Activated CD8-positive, alpha-beta T cell treated with anti-CD3 and anti-CD28 coated beads for 36 hours (primary cell): ENCODE results near the gene SYT14. TPM values are rescaled to one million over a fixed set of nuclear protein-coding genes. Genes with fewer than 3 reads are reported as not detected.

Experiments
- ATAC-seq: fragments of 200-7000 bp; cut with Tn5 transposase; one replicate; pipeline ENCODE4 v1.10.0; 2021; ENCODE audit warnings: mild to moderate bottlenecking, moderate library complexity
- CTCF ChIA-PET: fragments of 350-600 bp; sonication (Branson Sonifier 250); formaldehyde crosslinking; loops from one replicate; lab custom pipeline; 2021; ENCODE audit warnings: antibody characterized with exemption; lab: Charles Lee
- POLR2A ChIA-PET: fragments of 350-600 bp; sonication (Branson Sonifier 250); formaldehyde crosslinking; loops from one replicate; lab custom pipeline; 2021; ENCODE audit warnings: antibody characterized with exemption; lab: Charles Lee
- DNase-seq: peaks from one replicate; pipeline ENCODE4 v3.0.0-alpha.2; 2020
- H3K27ac Mint-ChIP-seq: one replicate; pipeline ENCODE4 v1.8.0; 2021; ENCODE audit warnings: mild to moderate bottlenecking, mixed read lengths
- H3K27me3 Mint-ChIP-seq: one replicate; pipeline ENCODE4 v1.8.0; 2021; ENCODE audit warnings: mixed read lengths
- H3K36me3 Mint-ChIP-seq: one replicate; pipeline ENCODE4 v1.8.0; 2021; ENCODE audit warnings: low read depth, mixed read lengths
- H3K4me1 Mint-ChIP-seq: one replicate; pipeline ENCODE4 v1.8.0; 2021; ENCODE audit warnings: low read depth, mixed read lengths
- H3K4me3 Mint-ChIP-seq: one replicate; pipeline ENCODE4 v1.8.0; 2021; ENCODE audit warnings: mild to moderate bottlenecking, moderate library complexity, mixed read lengths
- H3K9me3 Mint-ChIP-seq: one replicate; pipeline ENCODE4 v1.8.0; 2021; ENCODE audit warnings: mixed read lengths
- CTCF ChIP-seq: fragments of 200-600 bp; IDR thresholded peaks from one replicate; pipeline ENCODE4 v1.8.0; 2022; ENCODE audit warnings: antibody characterized with exemption, mild to moderate bottlenecking
- intact Hi-C: fragments of 100-400 bp; cut with micrococcal nuclease; formaldehyde crosslinking; loops from one replicate; pipeline ENCODE4 v1.10.0; 2022
- total RNA-seq, 2 experiments: library from RNA; stranded (reverse); gene quantifications; one replicate each; pipeline ENCODE4 v1.2.3, GENCODE V29; 2021

The SYT14 gene
- total RNA-seq, 2 experiments from 2014 or later = not detected

- no peak for ATAC-seq
- no peaks in the 10 kb centered on the region for H3K4me1 Mint-ChIP-seq
- intact Hi-C loops = no loop called here
- TF ChIP-seq CTCF = no peak
- no peak overlapping the region for H3K4me3 Mint-ChIP-seq
- no peaks in the 10 kb centered on the region for H3K36me3 Mint-ChIP-seq
- no peak for DNase-seq
- CTCF ChIA-PET = no interaction called here
- POLR2A ChIA-PET = no interaction called here
- peaks cover 7% of the 10 kb centered on the region for H3K9me3 Mint-ChIP-seq
- H3K27me3 Mint-ChIP-seq = peaks cover 3% of the 10 kb centered on the region
- no peak overlapping the region for H3K27ac Mint-ChIP-seq
These were observed 17.2 kb upstream of the SYT14 start for GRCh38 chr1:209920844-209921243.

- ATAC-seq = no peak
- Mint-ChIP-seq H3K4me3 (no peak overlapping the region), H3K27me3 (peaks cover 6% of the 10 kb centered on the region), H3K36me3 (no peaks in the 10 kb centered on the region), H3K4me1 (no peaks in the 10 kb centered on the region), H3K27ac (no peak overlapping the region), H3K9me3 (peaks cover 7% of the 10 kb centered on the region)
- intact Hi-C loops = no loop called here
- POLR2A ChIA-PET = no interaction called here
- no peak for TF ChIP-seq CTCF
- CTCF ChIA-PET = no interaction called here
- no peak for DNase-seq
These were observed 13.6 kb upstream of the SYT14 start for GRCh38 chr1:209924390-209924789.

- no peaks in the 10 kb centered on the region for H3K4me1 Mint-ChIP-seq
- DNase-seq (no peak), ATAC-seq (no peak)
- H3K36me3 Mint-ChIP-seq = no peaks in the 10 kb centered on the region
- intact Hi-C loops = no loop called here
- H3K27me3 Mint-ChIP-seq = peaks cover 7% of the 10 kb centered on the region
- no peak overlapping the region for H3K27ac Mint-ChIP-seq
- CTCF ChIA-PET = no interaction called here
- H3K9me3 Mint-ChIP-seq = no peaks in the 10 kb centered on the region
- TF ChIP-seq CTCF = no peak
- H3K4me3 Mint-ChIP-seq = no peak overlapping the region
- POLR2A ChIA-PET = no interaction called here
These were observed 12.0 kb upstream of the SYT14 start for GRCh38 chr1:209926045-209926444.

GRCh38 chr1:209927466-209927865, 10.6 kb upstream of the SYT14 start:
- Mint-ChIP-seq H3K9me3 (no peaks in the 10 kb centered on the region), H3K27ac (no peak overlapping the region), H3K4me3 (no peak overlapping the region), H3K4me1 (no peaks in the 10 kb centered on the region), H3K36me3 (no peaks in the 10 kb centered on the region), H3K27me3 (peaks cover 13% of the 10 kb centered on the region)
- no peak for TF ChIP-seq CTCF
- CTCF ChIA-PET = no interaction called here
- no peak for DNase-seq
- intact Hi-C loops = no loop called here
- POLR2A ChIA-PET = interaction anchor here (0.6 kb wide), 1 partner anchor 37 kb away, joined by 4 read pairs; no protein-coding TSS in a partner anchor
- ATAC-seq = no peak

GRCh38 chr1:209929751-209930150, 8.3 kb upstream of the SYT14 start:
- no peak for TF ChIP-seq CTCF
- Mint-ChIP-seq H3K27me3 (peaks cover 21% of the 10 kb centered on the region), H3K9me3 (no peaks in the 10 kb centered on the region), H3K27ac (no peak overlapping the region), H3K36me3 (no peaks in the 10 kb centered on the region), H3K4me1 (no peaks in the 10 kb centered on the region), H3K4me3 (no peak overlapping the region)
- ATAC-seq (no peak), DNase-seq (no peak)
- ChIA-PET CTCF (no interaction called here), POLR2A (no interaction called here)
- intact Hi-C loops = no loop called here
